Stomach (tissue), 9 donors: ENCODE measurements around the gene KDM4B. TPM values are rescaled to one million over a fixed set of nuclear protein-coding genes. Genes with fewer than 3 reads are reported as not detected.

Experiments
- DNase-seq, 2 donors: peaks; one replicate each; pipeline versions ENCODE4 v3.0.0 to v3.0.0-alpha.2; 2013 to 2019
- H3K27ac ChIP-seq, 5 donors: fragments of 200-600 bp in 4 of 5; sonication (generic) in 4 of 5; one replicate each; pipeline ENCODE4 v1.5.1; 2013 to 2019; ENCODE audit warnings: mild to moderate bottlenecking in 1 of 5, moderate library complexity in 1 of 5
- H3K27me3 ChIP-seq, 3 donors: fragments of 200-600 bp; sonication (generic); one replicate each; pipeline ENCODE4 v1.5.1; 2017 to 2019; ENCODE audit warnings: mixed run types in 1 of 3
- H3K36me3 ChIP-seq, 4 donors: fragments of 200-600 bp; sonication (generic); 1 replicate in 3 of 4; 2 replicates in 1 of 4; pipeline ENCODE4 v1.5.1; 2016 to 2019
- H3K4me1 ChIP-seq, 4 donors: fragments of 200-600 bp; sonication (generic); one replicate each; pipeline ENCODE4 v1.5.1; 2016 to 2019
- H3K4me3 ChIP-seq, 4 donors: fragments of 200-600 bp; sonication (generic) in 3 of 4; one replicate each; pipeline ENCODE4 v1.5.1; 2016 to 2019; ENCODE audit warnings: mild to moderate bottlenecking in 1 of 4
- H3K9me3 ChIP-seq, 4 donors: fragments of 200-600 bp; sonication (generic); one replicate each; pipeline ENCODE4 v1.5.1; 2016 to 2019
- EP300 ChIP-seq: sonication (generic); formaldehyde crosslinking; IDR thresholded peaks from one replicate; pipeline ENCODE4 v1.6.1; 2017; ENCODE audit warnings: antibody characterized with exemption
- POLR2A ChIP-seq, 4 donors: fragments of 450-650 bp; IDR thresholded peaks; one replicate each; pipeline ENCODE4 v1.6.1; 2016; ENCODE audit warnings: antibody characterized with exemption in 4 of 4, control low read depth in 2 of 4, mild to moderate bottlenecking in 1 of 4, moderate library complexity in 1 of 4
- POLR2AphosphoS5 ChIP-seq, 3 donors: sonication (generic); formaldehyde crosslinking; IDR thresholded peaks; one replicate each; pipeline ENCODE4 v1.6.1; 2016; ENCODE audit warnings: antibody characterized with exemption in 3 of 3
- WGBS, 5 donors: extraction: QIAGEN DNeasy Blood & Tissue Kit in 3 of 5; methylation state at CpG; one replicate each; pipeline versions ENCODE4 v1.1.5 to v1.1.7; 2013 to 2018; 5-methylcytosine and 5-hydroxymethylcytosine counted together
- intact Hi-C: fragments of 100-400 bp; cut with DNase I; formaldehyde crosslinking; loops from one replicate; pipeline ENCODE4 v1.15.1; 2023; ENCODE audit warnings: low total_unique reads
- polyA plus RNA-seq, 3 donors: library from polyadenylated mRNA; stranded (reverse); fragments of 200-250 nt; gene quantifications; one replicate each; pipeline ENCODE4 v1.2.3, GENCODE V29; 2013
- total RNA-seq, 5 donors: library from RNA; depleted of rRNA; stranded (reverse); fragments of >200 nt; gene quantifications; one replicate each; pipeline versions ENCODE4 v1.1.0 to v1.2.3, GENCODE V29; 2014 to 2016
- TF ChIP-seq, protein P1 (sequence below), 7 experiments: fragments of 450-650 bp in 4 of 7; fragments of 200-600 bp in 3 of 7; sonication (generic) in 3 of 7; IDR thresholded peaks; one replicate each; pipeline ENCODE4 v1.5.1; 2016 to 2019; ENCODE audit warnings: antibody characterized with exemption in 7 of 7, control low read depth in 2 of 7, mild to moderate bottlenecking in 1 of 7
- donor health status: healthy with polysubstance abuse.
- donor health status: Bipolar disorder and iron deficiency.
- donor health status: healthy.

The KDM4B gene
- total and polyA plus RNA-seq, 8 donors = 5.2 to 202 (median 29.4) TPM

DNA sequence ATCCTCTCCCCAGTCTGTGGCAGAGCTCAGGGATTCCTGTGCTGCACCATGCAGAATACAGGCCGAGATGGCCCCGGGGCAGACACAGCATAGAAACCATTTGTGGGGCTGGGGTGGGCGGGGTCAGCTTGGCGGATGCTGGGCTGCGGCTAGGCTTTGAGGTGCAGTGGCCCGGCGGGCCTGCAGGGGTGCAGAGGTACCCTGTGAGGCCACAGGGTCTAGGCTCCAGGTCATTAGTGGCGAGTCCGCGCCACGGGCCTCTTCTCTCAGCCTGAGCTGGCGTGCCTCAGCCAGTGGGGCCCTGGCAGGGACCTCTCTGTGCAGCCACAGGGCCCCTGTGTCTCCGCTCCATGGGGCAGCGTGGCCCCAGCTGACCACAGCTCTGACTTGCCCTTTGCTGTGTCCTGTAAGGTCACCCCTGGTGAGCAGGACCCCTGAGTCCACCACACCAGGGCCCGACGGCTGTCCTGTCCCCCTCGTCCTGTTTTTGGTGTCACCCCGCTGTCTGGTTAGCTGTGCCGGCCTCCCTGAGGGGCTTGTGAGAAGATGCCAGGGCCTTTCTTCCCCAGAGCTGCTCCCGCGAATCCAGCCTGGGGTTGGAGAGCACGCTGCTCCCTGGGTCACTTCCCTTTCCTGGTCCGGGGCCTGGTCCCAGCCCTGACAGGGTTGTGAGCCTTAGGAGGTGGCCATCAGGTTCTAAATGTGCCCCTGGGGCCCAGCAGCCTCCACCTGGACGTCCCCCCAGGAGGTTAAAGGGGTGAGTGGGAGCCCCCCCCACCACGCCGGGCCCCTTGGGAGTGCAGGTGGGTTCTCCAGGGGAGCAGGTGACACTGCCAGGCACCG is 12.1 kb downstream of the KDM4B start:
- no peak overlapping the region for H3K4me3 ChIP-seq
- WGBS, 5 donors = 61 to 79% (median 74%) methylated on average over 14 to 27 of the region's 27 CpGs
- H3K4me1 ChIP-seq = peaks cover 34 to 89% (median 60%) of the 10 kb centered on the region in 4 donors
- no peak for DNase-seq
- H3K9me3 ChIP-seq = no peaks in the 10 kb centered on the region
- no peaks in the 10 kb centered on the region for H3K27me3 ChIP-seq
- peaks cover 0 to 13% (median 10%) of the 10 kb centered on the region in 4 donors for H3K36me3 ChIP-seq
- TF ChIP-seq EP300 = no peak
- TF ChIP-seq, protein P1, sequence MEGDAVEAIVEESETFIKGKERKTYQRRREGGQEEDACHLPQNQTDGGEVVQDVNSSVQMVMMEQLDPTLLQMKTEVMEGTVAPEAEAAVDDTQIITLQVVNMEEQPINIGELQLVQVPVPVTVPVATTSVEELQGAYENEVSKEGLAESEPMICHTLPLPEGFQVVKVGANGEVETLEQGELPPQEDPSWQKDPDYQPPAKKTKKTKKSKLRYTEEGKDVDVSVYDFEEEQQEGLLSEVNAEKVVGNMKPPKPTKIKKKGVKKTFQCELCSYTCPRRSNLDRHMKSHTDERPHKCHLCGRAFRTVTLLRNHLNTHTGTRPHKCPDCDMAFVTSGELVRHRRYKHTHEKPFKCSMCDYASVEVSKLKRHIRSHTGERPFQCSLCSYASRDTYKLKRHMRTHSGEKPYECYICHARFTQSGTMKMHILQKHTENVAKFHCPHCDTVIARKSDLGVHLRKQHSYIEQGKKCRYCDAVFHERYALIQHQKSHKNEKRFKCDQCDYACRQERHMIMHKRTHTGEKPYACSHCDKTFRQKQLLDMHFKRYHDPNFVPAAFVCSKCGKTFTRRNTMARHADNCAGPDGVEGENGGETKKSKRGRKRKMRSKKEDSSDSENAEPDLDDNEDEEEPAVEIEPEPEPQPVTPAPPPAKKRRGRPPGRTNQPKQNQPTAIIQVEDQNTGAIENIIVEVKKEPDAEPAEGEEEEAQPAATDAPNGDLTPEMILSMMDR (IDR thresholded peaks at IDR 0.05) = no peak
- no peak for TF ChIP-seq POLR2A (IDR thresholded peaks at IDR 0.05)
- intact Hi-C loops = no loop called here
- peak overlapping the region in 2 of 5 donors; percentile 40 to 57 for H3K27ac ChIP-seq

DNA sequence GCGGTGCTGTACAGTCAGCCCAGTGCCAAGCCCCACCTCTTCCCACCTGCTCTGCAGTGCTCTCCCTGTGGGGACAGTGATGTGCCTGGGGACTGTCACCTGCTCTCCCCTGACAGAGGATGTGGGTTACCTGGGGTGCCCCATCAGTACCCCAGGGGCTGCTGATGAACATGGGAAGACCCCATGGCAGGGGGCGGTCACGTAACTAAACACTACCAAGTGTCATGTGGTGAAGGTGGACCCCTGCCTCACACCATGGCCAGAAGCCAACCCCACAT is 12.7 kb downstream of the KDM4B start:
- WGBS, 5 donors = 75 to 97% (median 83%) methylated on average over 2 to 3 of the region's 3 CpGs
- TF ChIP-seq POLR2A (IDR thresholded peaks at IDR 0.05) (no peak), EP300 (no peak), POLR2AphosphoS5 (IDR thresholded peaks at IDR 0.05) (no peak)
- TF ChIP-seq, protein P1 (IDR thresholded peaks at IDR 0.05) = no peak
- DNase-seq = no peak
- peaks cover 0 to 13% (median 10%) of the 10 kb centered on the region in 4 donors for H3K36me3 ChIP-seq
- no peaks in the 10 kb centered on the region for H3K27me3 ChIP-seq
- no peaks in the 10 kb centered on the region for H3K9me3 ChIP-seq
- intact Hi-C loops = no loop called here
- peak overlapping the region in 2 of 5 donors; percentile 40 to 57 for H3K27ac ChIP-seq
- H3K4me1 ChIP-seq = peaks cover 30 to 89% (median 62%) of the 10 kb centered on the region in 4 donors
- H3K4me3 ChIP-seq = no peak overlapping the region

DNA sequence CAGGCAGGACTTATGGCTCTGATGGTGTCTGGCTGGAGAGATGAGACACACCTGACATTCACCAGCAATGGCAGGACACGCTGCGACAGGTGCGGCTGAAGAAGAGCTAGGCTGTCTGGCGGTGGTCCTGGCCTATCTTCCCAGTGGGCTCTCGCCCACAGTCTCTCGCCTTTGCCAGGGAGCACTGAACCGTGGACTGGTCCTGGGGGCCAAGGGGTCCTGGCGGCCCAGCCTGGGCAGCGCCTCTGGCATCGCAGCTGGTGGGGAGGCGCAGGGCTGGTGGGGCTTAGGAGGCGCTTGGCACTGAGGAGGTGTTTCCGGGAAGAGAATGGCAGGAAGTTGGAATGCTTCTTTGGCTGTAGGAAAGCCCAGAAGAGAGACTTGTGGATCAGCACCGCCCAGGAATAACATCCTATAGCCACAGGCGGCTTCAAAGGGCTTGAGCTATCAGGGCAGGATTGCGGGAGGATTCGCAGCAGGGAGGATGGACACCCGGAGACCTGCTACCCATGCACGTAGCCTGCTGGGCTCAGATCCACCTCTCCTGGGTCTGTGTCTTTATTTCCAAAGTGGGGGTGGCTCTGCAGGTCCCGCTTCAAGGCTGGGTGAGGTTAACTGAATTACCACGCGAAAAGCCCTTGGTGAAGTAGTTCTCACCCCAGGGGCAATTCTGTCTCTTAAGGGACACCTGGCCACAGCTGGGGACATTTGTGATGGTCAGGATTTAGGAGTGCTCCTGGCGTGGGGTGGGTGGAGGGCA is 14.6 kb downstream of the KDM4B start:
- Histone ChIP-seq H3K27ac (no peak overlapping the region), H3K4me1 (peaks cover 15 to 89% (median 57%) of the 10 kb centered on the region in 4 donors), H3K27me3 (no peaks in the 10 kb centered on the region), H3K4me3 (no peak overlapping the region), H3K36me3 (peaks cover 0 to 11% (median 8%) of the 10 kb centered on the region in 4 donors), H3K9me3 (no peaks in the 10 kb centered on the region)
- WGBS, 5 donors = 84 to 93% (median 90%) methylated on average over 21 to 23 of the region's 23 CpGs
- no peak for DNase-seq
- intact Hi-C loops = no loop called here
- TF ChIP-seq POLR2A (IDR thresholded peaks at IDR 0.05) = no peak
- TF ChIP-seq EP300 = no peak
- no peak for TF ChIP-seq POLR2AphosphoS5 (IDR thresholded peaks at IDR 0.05)
- TF ChIP-seq, protein P1 (IDR thresholded peaks at IDR 0.05) = no peak

DNA sequence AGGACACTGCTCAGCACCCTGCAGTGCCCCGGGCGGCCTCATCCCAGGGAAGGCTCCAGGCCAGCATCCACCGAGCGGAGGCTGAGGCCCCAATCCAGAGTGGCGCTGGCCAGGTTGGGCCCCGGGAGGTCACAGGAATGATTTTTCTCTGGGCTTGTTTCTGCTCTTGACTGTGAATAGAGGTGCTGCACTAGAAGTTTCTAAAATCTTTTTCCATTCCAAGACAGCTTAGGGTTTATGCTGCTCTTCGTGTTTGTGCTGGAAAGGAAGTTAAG is 15.1 kb downstream of the KDM4B start:
- H3K9me3 ChIP-seq = no peaks in the 10 kb centered on the region
- no peaks in the 10 kb centered on the region for H3K27me3 ChIP-seq
- H3K4me3 ChIP-seq = no peak overlapping the region
- WGBS, 5 donors = 87 to 92% (median 89%) methylated on average over 7 of the region's 7 CpGs
- no peak for TF ChIP-seq POLR2AphosphoS5 (IDR thresholded peaks at IDR 0.05)
- no peak for TF ChIP-seq EP300
- TF ChIP-seq POLR2A (IDR thresholded peaks at IDR 0.05) = no peak
- TF ChIP-seq, protein P1 (IDR thresholded peaks at IDR 0.05) = no peak
- intact Hi-C loops = no loop called here
- peaks cover 0 to 11% (median 8%) of the 10 kb centered on the region in 4 donors for H3K36me3 ChIP-seq
- H3K4me1 ChIP-seq = peaks cover 13 to 89% (median 55%) of the 10 kb centered on the region in 4 donors
- no peak for DNase-seq
- H3K27ac ChIP-seq = no peak overlapping the region
